MCF 10A (cell line): ENCODE results near the gene DNAH17. TPM values are rescaled to one million over a fixed set of nuclear protein-coding genes. Genes with fewer than 3 reads are reported as not detected.

Experiments used
- BruUV-seq: library from RNA; stranded (reverse); fragments of 400-500 nt; replicated peaks from 2 replicates; lab custom pipeline; 2021; lab: Mats Ljungman, UMichigan
- CTCF ChIA-PET: fragments of 300-600 bp; sonication (Branson Sonifier 250); formaldehyde crosslinking; extraction: SDS; loops from one replicate; lab custom pipeline; 2021; ENCODE audit warnings: antibody characterized with exemption, inconsistent platforms; lab: Yijun Ruan, JAX
- POLR2A ChIA-PET: fragments of 300-600, 350-650 bp; sonication (Branson Sonifier 250); formaldehyde crosslinking; extraction: SDS; loops from one replicate; lab custom pipeline; 2020; ENCODE audit warnings: antibody characterized with exemption, inconsistent platforms; lab: Yijun Ruan, JAX
- DNase-seq: peaks from one replicate; pipeline ENCODE4 v3.0.0-alpha.2; 2018; ENCODE audit not compliant: unreplicated experiment
- H3K27ac Mint-ChIP-seq: one replicate; pipeline ENCODE4 v1.8.0; 2022; ENCODE audit warnings: mild to moderate bottlenecking, low read depth, mixed read lengths; ENCODE audit not compliant: unreplicated experiment
- H3K27me3 Mint-ChIP-seq: one replicate; pipeline ENCODE4 v1.8.0; 2022; ENCODE audit warnings: mixed read lengths; ENCODE audit not compliant: insufficient read depth, unreplicated experiment
- H3K36me3 Mint-ChIP-seq: one replicate; pipeline ENCODE4 v1.8.0; 2022; ENCODE audit warnings: mild to moderate bottlenecking, moderate library complexity, mixed read lengths; ENCODE audit not compliant: insufficient read depth, unreplicated experiment
- H3K4me1 Mint-ChIP-seq: one replicate; pipeline ENCODE4 v1.8.0; 2022; ENCODE audit warnings: mixed read lengths; ENCODE audit not compliant: insufficient read depth, unreplicated experiment
- H3K4me3 Mint-ChIP-seq: one replicate; pipeline ENCODE4 v1.8.0; 2022; ENCODE audit warnings: mild to moderate bottlenecking, moderate library complexity, mixed read lengths; ENCODE audit not compliant: unreplicated experiment
- H3K9me3 Mint-ChIP-seq: one replicate; pipeline ENCODE4 v1.8.0; 2022; ENCODE audit warnings: mixed read lengths; ENCODE audit not compliant: unreplicated experiment
- intact Hi-C: fragments of 100-400 bp; cut with micrococcal nuclease; formaldehyde crosslinking; loops from 2 replicates; pipeline ENCODE4 v1.14.1; 2022
- total RNA-seq: library from RNA; stranded (reverse); gene quantifications from 2 replicates; pipeline ENCODE4 v1.2.3, GENCODE V29; 2022
- TF ChIP-seq, protein P1 (sequence below): fragments of 200-600 bp; IDR thresholded peaks from one replicate; pipeline ENCODE4 v1.8.0; 2022; ENCODE audit warnings: antibody characterized with exemption, mild to moderate bottlenecking; ENCODE audit not compliant: unreplicated experiment

Gene DNAH17
- total RNA-seq, 1 experiment from 2014 or later: not detected

- Mint-ChIP-seq H3K4me1 (no peaks in the 10 kb centered on the region), H3K36me3 (peaks cover 75% of the 10 kb centered on the region), H3K27me3 (no peaks in the 10 kb centered on the region), H3K4me3 (no peak overlapping the region), H3K27ac (no peak overlapping the region), H3K9me3 (no peaks in the 10 kb centered on the region)
- ChIA-PET CTCF (interaction anchor here (0.5 to 1.6 kb wide), 3 partner anchors 11 to 1306 kb away, joined by 3 to 7 read pairs (median 3); no protein-coding TSS in a partner anchor), POLR2A (interaction anchor here (2.2 kb wide), 1 partner anchor 10 kb away, joined by 8 read pairs; no protein-coding TSS in a partner anchor)
- no peak for DNase-seq
- TF ChIP-seq, protein P1, sequence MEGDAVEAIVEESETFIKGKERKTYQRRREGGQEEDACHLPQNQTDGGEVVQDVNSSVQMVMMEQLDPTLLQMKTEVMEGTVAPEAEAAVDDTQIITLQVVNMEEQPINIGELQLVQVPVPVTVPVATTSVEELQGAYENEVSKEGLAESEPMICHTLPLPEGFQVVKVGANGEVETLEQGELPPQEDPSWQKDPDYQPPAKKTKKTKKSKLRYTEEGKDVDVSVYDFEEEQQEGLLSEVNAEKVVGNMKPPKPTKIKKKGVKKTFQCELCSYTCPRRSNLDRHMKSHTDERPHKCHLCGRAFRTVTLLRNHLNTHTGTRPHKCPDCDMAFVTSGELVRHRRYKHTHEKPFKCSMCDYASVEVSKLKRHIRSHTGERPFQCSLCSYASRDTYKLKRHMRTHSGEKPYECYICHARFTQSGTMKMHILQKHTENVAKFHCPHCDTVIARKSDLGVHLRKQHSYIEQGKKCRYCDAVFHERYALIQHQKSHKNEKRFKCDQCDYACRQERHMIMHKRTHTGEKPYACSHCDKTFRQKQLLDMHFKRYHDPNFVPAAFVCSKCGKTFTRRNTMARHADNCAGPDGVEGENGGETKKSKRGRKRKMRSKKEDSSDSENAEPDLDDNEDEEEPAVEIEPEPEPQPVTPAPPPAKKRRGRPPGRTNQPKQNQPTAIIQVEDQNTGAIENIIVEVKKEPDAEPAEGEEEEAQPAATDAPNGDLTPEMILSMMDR: no peak
- intact Hi-C loops: no loop called here
- no TSS peak for BruUV-seq
Measured at GRCh38 chr17:78401891-78402290, 175.3 kb downstream of the DNAH17 start.

GRCh38 chr17:78401246-78401645 lies 175.9 kb downstream of the DNAH17 start:
- no peaks in the 10 kb centered on the region for H3K4me1 Mint-ChIP-seq
- intact Hi-C loops: no loop called here
- POLR2A ChIA-PET: interaction anchor here (0.6 to 2.2 kb wide), 3 partner anchors 9 to 26 kb away, joined by 3 to 8 read pairs (median 4); no protein-coding TSS in a partner anchor
- no peaks in the 10 kb centered on the region for H3K9me3 Mint-ChIP-seq
- peaks cover 81% of the 10 kb centered on the region for H3K36me3 Mint-ChIP-seq
- CTCF ChIA-PET: interaction anchor here (1.1 to 1.6 kb wide), 2 partner anchors 21 to 150 kb away, joined by 5 to 7 read pairs; no protein-coding TSS in a partner anchor
- no peak for DNase-seq
- H3K27ac Mint-ChIP-seq: no peak overlapping the region
- H3K27me3 Mint-ChIP-seq: no peaks in the 10 kb centered on the region
- BruUV-seq: no TSS peak
- TF ChIP-seq, protein P1: no peak
- H3K4me3 Mint-ChIP-seq: no peak overlapping the region

DNA sequence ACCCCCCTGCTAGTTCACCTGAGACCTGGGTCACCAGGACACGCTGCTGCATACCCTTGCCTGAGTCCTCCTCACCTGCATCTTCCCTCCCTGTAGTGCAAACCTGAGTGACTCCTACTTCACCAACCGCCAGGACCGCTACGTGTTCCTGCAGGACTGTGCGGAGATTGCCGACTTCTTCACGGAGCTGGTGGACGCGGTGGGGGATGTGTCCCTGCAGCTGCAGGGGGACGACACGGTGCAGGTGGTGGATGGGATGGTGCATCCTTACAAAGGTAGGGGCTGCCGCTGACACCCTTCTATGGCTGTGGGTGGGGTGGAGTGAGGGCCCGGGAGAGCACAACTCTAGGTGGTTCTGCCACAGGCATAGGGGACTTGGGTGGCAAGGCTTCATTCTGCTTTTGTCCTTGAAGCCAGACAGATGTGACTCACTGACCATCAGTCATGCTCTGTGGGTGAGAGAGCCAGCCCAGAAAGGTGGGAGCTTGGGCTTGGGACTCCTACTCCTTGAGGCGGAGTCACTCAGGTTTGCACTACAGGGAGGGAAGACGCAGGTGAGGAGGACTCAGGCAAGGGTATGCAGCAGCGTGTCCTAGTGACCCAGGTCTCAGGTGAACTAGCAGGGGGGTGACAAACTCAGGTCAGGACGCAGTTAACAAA lies 176.5 kb downstream of the DNAH17 start:
- ChIA-PET POLR2A (interaction anchor here (0.6 to 2.2 kb wide), 4 partner anchors 9 to 25 kb away, joined by 3 to 8 read pairs (median 4); no protein-coding TSS in a partner anchor), CTCF (interaction anchor here (1.1 to 1.6 kb wide), 3 partner anchors 11 to 149 kb away, joined by 3 to 7 read pairs (median 5); no protein-coding TSS in a partner anchor)
- Mint-ChIP-seq H3K4me3 (no peak overlapping the region), H3K36me3 (peaks cover 84% of the 10 kb centered on the region), H3K27ac (no peak overlapping the region), H3K9me3 (no peaks in the 10 kb centered on the region), H3K4me1 (no peaks in the 10 kb centered on the region), H3K27me3 (no peaks in the 10 kb centered on the region)
- no TSS peak for BruUV-seq
- DNase-seq: no peak
- intact Hi-C loops: no loop called here
- TF ChIP-seq, protein P1: no peak

GRCh38 chr17:78399693-78400144 lies 177.5 kb downstream of the DNAH17 start:
- H3K27me3 Mint-ChIP-seq: no peaks in the 10 kb centered on the region
- TF ChIP-seq, protein P1: no peak
- no peak overlapping the region for H3K27ac Mint-ChIP-seq
- no TSS peak for BruUV-seq
- ChIA-PET POLR2A (interaction anchor here (1.1 to 2.2 kb wide), 2 partner anchors 8 to 23 kb away, joined by 3 to 8 read pairs; no protein-coding TSS in a partner anchor), CTCF (interaction anchor here (1.1 kb wide), 2 partner anchors 12 to 148 kb away, joined by 3 to 5 read pairs; no protein-coding TSS in a partner anchor)
- H3K9me3 Mint-ChIP-seq: no peaks in the 10 kb centered on the region
- H3K4me3 Mint-ChIP-seq: no peak overlapping the region
- H3K36me3 Mint-ChIP-seq: peaks cover 84% of the 10 kb centered on the region
- intact Hi-C loops: no loop called here
- no peaks in the 10 kb centered on the region for H3K4me1 Mint-ChIP-seq
- DNase-seq: peak; percentile 53
